DOHH2 (cell line): ENCODE measurements around the gene CPEB4.

Source experiments
- EZH2phosphoT487 ChIP-seq: fragments of 200-600 bp; sonication (generic); IDR thresholded peaks from 2 replicates; pipeline ENCODE4 v1.6.1; 2017; ENCODE audit warnings: borderline replicate concordance, mild to moderate bottlenecking, antibody characterized with exemption, low read length, moderate library complexity, mixed read lengths
- TF ChIP-seq, protein P1 (sequence below): fragments of 200-600 bp; sonication (generic); IDR thresholded peaks from one replicate; pipeline ENCODE4 v1.5.1; 2014; ENCODE audit warnings: antibody characterized with exemption, mild to moderate bottlenecking, low read depth, low read length; ENCODE audit not compliant: poor library complexity, severe bottlenecking

DNA sequence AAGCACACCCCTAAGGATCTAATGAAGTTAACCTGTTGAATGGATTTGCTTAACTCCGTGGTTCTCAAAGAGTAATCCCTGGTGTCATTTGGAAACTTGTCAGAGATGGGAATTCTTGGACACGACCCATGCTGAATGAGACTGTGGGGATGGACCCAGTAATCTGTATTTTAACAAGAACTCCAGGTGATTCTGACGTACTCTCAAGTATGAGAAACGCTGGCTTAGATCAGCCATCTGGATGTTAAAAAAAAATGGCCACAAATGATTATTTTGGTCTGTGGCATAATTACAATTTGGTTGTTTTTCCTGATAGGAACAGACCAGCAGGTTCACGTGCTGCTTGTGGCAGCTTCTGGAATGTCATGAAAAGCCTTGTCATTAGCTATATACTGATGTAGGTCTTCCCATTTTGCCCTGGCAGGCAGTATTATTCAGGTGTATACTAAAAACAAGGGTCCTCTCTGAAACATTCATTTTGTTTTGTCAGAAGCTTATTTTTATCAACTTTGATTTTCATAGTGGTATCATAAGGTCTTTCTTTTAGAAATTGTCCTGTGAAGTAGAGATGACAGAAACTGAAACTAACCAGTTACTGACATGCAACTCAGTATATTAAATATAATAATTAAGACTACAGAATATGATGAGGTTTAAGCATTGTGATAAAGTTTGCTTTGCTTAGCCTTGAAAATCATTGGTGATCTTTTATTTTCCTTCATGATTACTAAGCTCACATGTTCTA lies 15.4 kb downstream of the CPEB4 start:
- TF ChIP-seq, protein P1, sequence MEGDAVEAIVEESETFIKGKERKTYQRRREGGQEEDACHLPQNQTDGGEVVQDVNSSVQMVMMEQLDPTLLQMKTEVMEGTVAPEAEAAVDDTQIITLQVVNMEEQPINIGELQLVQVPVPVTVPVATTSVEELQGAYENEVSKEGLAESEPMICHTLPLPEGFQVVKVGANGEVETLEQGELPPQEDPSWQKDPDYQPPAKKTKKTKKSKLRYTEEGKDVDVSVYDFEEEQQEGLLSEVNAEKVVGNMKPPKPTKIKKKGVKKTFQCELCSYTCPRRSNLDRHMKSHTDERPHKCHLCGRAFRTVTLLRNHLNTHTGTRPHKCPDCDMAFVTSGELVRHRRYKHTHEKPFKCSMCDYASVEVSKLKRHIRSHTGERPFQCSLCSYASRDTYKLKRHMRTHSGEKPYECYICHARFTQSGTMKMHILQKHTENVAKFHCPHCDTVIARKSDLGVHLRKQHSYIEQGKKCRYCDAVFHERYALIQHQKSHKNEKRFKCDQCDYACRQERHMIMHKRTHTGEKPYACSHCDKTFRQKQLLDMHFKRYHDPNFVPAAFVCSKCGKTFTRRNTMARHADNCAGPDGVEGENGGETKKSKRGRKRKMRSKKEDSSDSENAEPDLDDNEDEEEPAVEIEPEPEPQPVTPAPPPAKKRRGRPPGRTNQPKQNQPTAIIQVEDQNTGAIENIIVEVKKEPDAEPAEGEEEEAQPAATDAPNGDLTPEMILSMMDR = no peak
- TF ChIP-seq EZH2phosphoT487 = no peak
